Superior temporal gyrus (tissue), 1 donor: ENCODE data around the gene SEMA5B.

Source experiments
- DNase-seq: peaks from one replicate; pipeline ENCODE4 v3.0.0-alpha.2; 2016; ENCODE audit errors: extremely low spot score

SEMA5B gene

GRCh38 chr3:122926322-122926721 is 101.2 kb downstream of the SEMA5B start:
- DNase-seq, result no peak

- no peak for DNase-seq
Observed at GRCh38 chr3:122925756-122926155, 101.8 kb downstream of the SEMA5B start.

GRCh38 chr3:122924056-122924455 is 103.5 kb downstream of the SEMA5B start:
- DNase-seq, result no peak

DNA sequence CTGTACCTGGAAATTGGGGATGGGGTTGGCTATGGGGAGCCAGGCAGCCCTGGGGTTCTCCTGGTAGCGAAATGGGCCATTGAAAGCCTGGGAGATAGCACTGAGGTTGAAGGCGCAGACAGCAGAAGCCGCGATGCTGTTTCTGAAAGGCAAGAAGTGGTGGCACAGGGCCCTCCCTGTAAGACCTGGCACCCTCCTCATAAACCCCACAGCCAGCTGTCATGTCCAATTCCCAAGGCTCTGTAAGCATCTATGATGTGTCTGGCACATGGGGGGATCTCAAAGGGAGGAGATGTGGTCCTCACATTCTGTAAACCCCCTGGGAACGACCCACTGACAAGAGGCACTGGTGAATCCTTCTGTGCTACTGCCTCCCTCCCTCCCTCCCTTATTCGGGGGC is 104.0 kb downstream of the SEMA5B start:
- DNase-seq, result no peak

DNA sequence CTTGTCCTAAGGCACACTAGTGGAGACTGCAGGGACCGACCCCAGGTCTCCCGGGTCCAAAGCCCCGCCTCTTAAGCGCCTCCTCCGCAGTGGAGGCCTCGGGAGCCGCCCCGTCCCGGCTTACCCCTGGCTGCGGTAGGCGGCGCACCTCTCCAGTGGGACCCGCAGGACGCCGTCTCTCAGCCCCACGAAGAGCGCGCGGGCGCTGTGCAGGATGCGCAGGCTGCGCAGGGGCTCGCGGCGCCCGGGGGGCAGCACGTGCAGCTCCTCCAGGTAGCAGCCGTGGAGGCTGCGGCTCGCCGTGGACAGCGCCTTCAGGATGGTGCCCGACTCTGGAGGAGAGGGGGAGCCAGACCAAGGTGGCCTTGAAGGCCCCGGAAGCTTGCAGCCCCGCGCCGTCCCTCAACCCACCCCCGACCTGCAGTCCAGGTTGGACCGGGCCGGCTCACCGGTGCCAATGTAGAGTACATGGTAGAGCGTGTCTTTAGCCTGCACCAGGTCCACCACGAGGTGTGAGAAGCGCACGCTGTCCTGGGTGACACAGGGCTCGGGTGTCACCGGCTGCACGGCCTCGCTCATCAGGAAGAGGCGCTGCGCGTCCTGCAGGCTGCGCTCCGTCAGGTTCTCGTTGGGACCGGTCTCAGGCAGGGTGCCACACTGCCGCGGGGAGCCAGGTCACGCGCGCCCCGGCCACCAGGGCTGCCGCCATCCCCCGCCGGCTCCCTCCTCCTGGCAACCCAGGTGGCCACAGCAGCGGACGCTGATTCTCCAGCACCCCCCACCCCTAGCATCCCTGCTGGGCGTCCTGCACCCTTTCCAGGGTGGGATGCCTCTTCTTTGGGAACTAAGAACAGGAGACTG is 105.5 kb downstream of the SEMA5B start:
- no peak for DNase-seq

DNA sequence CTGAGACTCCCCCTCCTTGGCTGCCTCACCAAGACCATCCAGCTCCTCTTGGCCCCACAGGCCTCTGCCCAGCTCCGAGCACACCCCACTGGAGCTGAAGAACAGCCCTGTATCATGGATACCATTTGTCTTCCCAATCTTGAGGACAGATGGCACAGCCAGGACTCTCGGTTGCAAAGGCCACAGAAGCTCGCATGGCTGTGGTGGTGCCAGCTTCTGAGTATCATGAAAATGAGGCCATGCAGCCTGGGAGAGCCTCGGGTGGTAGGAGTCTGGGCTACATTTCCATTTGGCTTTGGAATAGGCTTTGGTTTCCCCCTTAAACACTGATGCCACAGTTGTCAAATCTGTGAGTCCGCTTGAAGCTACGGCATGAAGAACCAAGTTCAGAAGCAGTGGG is 106.6 kb downstream of the SEMA5B start:
- no peak for DNase-seq

DNA sequence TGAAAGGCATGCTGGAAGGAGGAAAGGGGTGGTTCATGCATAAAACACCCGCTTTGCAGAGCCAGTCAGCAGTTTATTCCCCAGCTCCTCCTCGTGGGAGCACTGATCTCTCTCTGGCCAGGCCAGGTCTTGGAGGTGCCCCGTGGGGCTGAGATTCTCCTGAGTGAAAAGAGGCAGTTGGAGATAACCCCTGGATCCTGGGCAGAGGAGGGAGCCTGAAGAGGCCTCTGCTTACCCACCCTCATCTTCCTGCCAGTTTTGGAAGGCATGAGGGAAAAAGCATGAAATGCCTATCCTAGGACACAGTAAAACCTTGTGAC is 108.3 kb downstream of the SEMA5B start:
- no peak for DNase-seq

- no peak for DNase-seq
Observed at GRCh38 chr3:122918576-122919290, 108.8 kb downstream of the SEMA5B start.

DNA sequence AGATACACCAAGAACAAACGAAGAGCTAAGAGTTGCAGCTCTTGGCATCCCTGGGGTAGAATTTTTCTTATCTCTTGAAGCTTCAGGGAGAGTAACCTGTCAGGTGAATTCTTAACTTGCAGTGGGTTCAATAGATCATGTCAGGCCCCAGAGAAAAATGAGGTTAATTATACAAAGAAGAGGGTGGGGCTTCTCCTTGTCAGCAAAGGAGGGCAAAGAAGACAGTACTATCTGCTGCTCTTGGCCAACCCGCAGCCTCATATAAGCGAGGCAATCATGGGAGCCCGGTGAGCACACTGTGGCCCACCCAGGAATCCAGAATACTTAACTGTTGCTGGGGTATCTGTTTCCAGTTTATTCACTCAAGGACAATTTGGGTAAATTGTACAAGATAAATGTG is 110.2 kb downstream of the SEMA5B start:
- DNase-seq, result no peak

GRCh38 chr3:122916580-122916979 is 111.0 kb downstream of the SEMA5B start:
- DNase-seq, result no peak

- no peak for DNase-seq
Observed at GRCh38 chr3:122916084-122916483, 111.5 kb downstream of the SEMA5B start.

GRCh38 chr3:122915300-122916055 is 112.1 kb downstream of the SEMA5B start:
- DNase-seq, result no peak

DNA sequence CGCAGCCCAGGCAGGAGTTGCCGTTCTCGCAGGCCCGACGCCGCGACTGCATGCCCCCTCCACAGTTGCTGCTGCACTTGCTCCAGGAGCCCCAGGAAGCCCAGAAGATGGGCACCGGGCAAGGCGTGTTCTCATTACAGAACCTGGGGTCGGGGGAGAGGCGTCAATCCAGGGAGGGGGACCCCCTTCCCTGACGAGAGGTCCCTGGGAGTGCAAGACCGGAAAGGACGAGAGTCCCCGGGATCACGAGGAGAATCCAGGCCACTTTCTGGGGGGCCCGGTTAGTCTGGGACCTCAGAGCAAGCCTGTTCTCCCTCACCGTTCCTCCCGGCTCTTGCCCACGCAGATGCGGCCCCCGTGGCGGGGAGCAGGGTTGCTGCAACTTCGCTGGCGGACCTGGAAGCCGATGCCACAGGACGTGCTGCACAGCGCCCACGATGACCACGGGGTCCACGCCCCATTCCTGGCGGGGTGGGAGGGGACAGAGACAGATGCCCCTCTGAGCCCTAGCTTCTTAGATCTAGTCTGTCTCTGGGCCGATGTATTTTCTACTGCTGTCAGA is 113.9 kb downstream of the SEMA5B start:
- DNase-seq, result no peak

DNA sequence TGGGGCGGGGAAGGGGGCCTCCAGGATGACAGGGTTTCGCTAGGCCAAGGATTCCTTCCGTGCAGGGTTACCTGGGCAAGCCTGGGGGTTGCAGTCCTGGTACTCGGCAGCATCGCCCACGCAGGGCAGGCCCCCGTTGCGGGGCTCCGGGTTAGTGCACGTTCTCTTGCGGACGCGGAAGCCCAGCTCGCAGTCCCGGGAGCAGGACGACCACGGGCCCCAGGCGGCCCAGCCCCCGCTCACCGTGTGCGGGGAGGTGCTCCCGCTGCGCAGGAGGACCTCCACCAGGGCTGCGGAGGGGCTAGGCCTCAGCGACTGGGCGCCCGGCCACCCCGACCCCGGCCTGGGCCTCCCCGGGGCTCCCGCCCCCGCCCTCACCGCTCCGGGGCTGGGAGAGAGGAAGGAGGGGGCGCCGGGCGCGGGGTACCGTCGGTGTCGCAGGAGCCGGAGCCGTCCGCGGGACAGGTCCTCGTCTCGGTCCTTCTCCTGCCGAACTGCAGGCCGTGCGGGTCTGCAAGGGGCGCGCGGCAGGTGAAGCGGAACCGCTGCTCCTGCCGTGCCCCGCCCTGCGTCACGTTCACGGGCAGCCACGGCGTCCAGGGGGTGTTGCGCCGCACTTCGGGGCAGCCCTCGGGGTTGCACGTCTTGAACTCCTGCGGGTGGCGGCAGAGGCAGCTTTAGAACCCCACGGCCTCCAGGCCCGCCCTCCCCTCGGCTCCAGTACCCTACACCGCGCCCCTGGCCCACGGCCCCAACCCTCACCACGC is 114.6 kb downstream of the SEMA5B start:
- no peak for DNase-seq

GRCh38 chr3:122911901-122912300 is 115.7 kb downstream of the SEMA5B start:
- no peak for DNase-seq

DNA sequence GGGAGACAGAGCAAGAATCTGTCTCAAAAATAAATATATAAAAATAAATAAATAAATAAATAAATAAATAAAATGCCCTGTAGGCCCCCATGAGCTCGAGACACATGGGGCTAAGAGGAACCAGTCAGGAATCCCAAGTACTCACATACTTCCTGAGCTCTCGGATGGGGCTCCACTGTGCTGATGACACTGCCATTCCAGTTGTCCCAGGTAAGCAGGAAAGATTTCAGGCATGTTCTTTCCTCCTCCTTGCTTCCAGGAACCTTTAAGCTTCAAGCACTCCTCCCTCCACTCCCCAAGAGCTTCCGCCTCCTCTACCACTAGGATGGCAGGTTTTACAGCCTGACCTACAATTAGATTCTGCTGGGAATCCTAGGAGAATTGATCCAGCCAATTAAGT is 119.3 kb downstream of the SEMA5B start:
- no peak for DNase-seq

DNA sequence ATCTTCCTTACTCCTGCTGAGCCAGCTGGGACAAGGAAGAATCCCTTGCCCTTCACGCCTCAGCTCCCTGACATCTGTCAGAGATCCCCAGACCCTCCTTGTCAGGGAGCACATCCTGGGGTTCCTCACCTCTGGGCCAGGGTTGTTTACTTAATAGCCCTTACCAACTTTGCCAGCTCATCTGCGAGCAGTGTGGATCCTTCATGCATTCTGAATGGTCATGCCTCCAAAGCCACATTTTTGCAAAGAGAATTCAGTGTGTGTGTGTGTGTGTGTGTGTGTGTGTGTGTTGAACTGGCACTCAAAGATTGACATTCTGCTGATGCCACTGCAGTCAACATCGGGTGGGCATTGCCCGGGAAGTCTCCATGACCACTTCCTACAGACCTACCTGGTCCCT is 120.1 kb downstream of the SEMA5B start:
- no peak for DNase-seq

DNA sequence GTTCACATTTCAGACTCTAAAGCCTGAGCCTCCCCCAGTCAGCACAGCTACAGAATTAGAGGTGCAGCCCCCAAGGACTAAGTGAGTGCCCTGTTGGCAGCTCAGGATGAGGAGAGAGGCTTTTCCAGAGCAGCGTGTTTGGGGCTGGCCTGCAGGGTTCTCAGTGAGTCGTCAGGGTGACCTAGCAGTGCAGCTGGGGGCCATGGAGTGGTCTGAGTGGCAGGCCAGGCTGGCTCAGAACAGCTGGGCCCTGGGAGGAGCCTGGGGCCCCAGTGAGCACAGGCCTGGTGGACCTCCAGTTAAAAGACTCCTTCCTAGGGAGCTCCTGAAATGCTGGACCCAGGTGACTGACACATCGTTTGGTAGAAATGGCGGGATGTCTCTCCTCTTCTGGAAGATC is 124.4 kb downstream of the SEMA5B start:
- DNase-seq, result no peak

DNA sequence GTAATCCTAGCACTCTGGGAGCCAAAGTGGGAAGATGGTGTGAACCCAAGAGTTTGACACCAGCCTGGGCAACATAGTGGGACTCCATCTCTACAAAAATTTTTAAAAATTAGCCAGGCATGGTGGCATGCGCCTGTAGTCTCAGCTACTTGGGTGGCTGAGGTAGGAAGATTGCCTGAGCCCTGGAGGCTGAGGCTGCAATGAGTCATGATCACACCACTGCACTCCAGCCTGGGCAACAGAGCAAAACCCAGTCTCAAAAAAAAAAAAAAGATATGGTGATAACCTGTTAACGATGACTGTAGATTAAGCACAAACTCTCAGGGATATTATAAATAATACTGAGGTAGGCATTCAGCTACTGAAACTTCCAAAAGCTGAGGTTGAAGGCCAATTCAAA is 125.2 kb downstream of the SEMA5B start:
- DNase-seq, result no peak

GRCh38 chr3:122898298-122898697 is 129.3 kb downstream of the SEMA5B start:
- DNase-seq, result no peak
